Spinal cord (tissue), 10 donors: ENCODE measurements around the gene IQSEC1. TPM values are rescaled to one million over a fixed set of nuclear protein-coding genes. Genes with fewer than 3 reads are reported as not detected.

Experiments
- DNase-seq, 6 donors: peaks; one replicate each; pipeline versions ENCODE4 v3.0.0 to v3.0.0-alpha.2; 2013 to 2015; ENCODE audit warnings: low spot score in 6 of 6, low read depth in 4 of 6
- H3K27ac ChIP-seq: one replicate; pipeline ENCODE4 v1.5.1; 2013; ENCODE audit warnings: low read depth, low read length, control low read depth
- H3K27me3 ChIP-seq: one replicate; pipeline ENCODE4 v1.6.1; 2013; ENCODE audit warnings: low read length; ENCODE audit not compliant: control insufficient read depth, insufficient read depth
- H3K36me3 ChIP-seq: one replicate; pipeline ENCODE4 v1.6.1; 2013; ENCODE audit warnings: low read length; ENCODE audit not compliant: control insufficient read depth, insufficient read depth
- H3K4me1 ChIP-seq: one replicate; pipeline ENCODE4 v1.6.1; 2013; ENCODE audit warnings: low read length; ENCODE audit not compliant: control insufficient read depth, insufficient read depth
- H3K4me3 ChIP-seq: one replicate; pipeline ENCODE4 v1.5.1; 2013; ENCODE audit warnings: low read depth, low read length, control low read depth
- H3K9me3 ChIP-seq: one replicate; pipeline ENCODE4 v1.6.1; 2013; ENCODE audit warnings: low read length; ENCODE audit not compliant: control insufficient read depth, insufficient read depth
- WGBS: methylation state at CpG from one replicate; pipeline ENCODE4 v1.1.5; 2013; ENCODE audit warnings: missing lambda C conversion rate; ENCODE audit not compliant: insufficient coverage; 5-methylcytosine and 5-hydroxymethylcytosine counted together
- polyA plus RNA-seq, 2 donors: library from polyadenylated mRNA; unstranded; fragments of 120-200 nt; gene quantifications; one replicate each; pipeline ENCODE4 v1.2.1, GENCODE V29; 2013; ENCODE audit not compliant: insufficient read length in 2 of 2
- total RNA-seq, 2 donors: library from RNA; depleted of rRNA in 1 of 2; stranded (reverse); fragments of 120-200 nt in 1 of 2; fragments of >200 nt in 1 of 2; gene quantifications; one replicate each; pipeline versions ENCODE4 v1.2.3 to v1.2.4, GENCODE V29; 2013 to 2014
- donor health status: healthy.

IQSEC1 gene
- total and polyA plus RNA-seq, 4 donors, result 40.2 to 87.1 (median 63.6) TPM

DNA sequence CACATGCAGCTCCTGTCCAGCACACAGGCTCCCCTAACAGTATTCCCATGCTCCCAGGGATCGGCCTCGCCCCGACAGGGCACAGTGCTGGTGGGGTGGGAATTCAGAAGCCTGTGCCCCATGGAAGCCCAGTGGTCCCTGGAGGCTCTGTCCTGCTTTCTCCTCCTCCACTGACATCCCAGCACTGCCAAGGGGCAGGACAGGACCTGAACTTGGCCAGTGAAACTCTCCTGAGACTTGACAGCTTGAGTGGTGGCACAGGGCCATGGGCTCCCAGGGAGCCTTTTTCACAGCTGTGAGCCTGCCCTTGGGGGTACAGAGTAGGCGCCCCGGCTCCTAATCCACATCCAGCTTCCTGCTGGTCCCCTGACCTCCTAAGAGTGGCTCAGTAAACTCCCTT, 38.4 kb downstream of the IQSEC1 start:
- Histone ChIP-seq H3K27ac (no peak overlapping the region), H3K4me3 (no peak overlapping the region), H3K9me3 (no peaks in the 10 kb centered on the region), H3K27me3 (no peaks in the 10 kb centered on the region), H3K4me1 (peaks cover 35% of the 10 kb centered on the region), H3K36me3 (peaks cover 10% of the 10 kb centered on the region)
- no peak for DNase-seq
- WGBS, result 78% methylated on average over 5 of the region's 5 CpGs

DNA sequence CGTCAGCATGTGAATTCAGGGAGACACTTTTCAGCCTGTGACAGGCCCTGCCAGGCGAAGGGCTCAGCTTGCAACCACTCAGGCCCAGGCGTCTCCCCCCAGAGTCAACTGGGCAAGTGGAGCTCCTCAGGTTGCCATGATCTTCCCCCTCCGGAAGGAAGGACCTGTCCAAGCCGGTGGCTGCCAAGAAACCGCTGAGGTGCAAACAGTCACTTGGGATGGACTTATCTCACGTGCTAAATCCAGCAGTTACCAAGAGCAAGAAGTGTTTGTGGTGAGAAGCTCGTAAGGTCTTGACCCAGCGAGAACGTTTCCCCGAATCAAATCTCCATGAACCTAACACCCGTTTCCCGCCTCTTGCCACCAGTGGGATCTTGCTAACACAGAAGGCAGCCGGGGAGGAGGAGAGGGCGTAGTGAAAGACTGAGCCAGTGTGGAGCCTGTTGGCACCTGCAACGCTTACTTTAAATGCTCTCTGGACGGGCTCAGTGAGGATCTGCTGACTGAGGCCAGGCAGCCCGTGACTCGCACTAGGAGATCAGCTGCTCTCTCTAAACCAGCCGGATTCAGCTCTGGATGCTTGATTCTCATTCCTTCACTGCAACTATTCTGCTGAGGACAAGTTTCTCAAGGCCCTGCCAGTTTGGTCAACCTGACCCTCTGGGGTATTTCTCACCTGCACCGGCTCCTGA, 39.0 kb downstream of the IQSEC1 start:
- H3K27ac ChIP-seq, result no peak overlapping the region
- H3K9me3 ChIP-seq, result no peaks in the 10 kb centered on the region
- WGBS, result 70% methylated on average over 17 of the region's 21 CpGs
- peaks cover 29% of the 10 kb centered on the region for H3K4me1 ChIP-seq
- DNase-seq, result no peak
- H3K4me3 ChIP-seq, result no peak overlapping the region
- H3K27me3 ChIP-seq, result no peaks in the 10 kb centered on the region
- H3K36me3 ChIP-seq, result peaks cover 10% of the 10 kb centered on the region

DNA sequence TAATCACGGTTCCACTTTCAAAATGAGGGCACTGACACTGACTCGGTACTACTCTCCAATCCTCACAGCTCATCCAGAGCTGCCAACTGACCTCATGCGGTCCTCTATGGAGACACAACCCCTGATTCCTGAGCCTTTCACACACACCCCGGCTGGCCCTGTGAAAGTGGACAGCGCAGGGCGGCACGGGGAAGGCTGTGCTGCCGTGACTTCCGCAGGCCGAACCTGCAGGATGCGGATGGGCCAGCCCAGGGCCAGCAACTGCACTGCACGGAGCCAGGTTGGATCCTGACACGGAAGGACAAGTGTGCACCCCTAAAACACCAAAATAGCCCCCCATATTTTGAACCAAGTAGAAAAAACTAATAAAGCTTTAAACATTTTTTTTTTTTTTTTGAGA, 41.0 kb downstream of the IQSEC1 start:
- Histone ChIP-seq H3K4me3 (no peak overlapping the region), H3K27me3 (no peaks in the 10 kb centered on the region), H3K9me3 (no peaks in the 10 kb centered on the region), H3K36me3 (peaks cover 11% of the 10 kb centered on the region), H3K4me1 (peaks cover 24% of the 10 kb centered on the region), H3K27ac (no peak overlapping the region)
- DNase-seq, result no peak
- WGBS, result 87% methylated on average over 11 of the region's 13 CpGs

DNA sequence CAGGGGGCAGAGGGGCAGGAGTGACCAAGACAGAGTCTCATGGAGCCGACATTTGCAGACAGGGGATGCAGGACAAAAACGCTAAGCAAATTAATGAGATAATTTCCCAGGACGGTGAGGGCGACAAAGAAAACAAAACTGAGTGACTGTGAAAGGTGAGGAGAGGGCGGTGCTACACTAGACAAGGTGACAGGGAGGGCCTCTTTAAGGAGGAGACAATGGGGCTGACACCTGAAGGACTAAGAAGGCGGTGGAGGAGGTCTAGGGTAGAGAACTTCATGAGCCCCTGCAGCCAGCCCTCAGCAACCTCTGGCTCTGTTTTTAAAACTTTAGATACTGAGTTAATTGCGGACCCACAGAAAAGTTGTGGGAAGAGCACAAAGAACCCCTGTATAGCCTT, 41.6 kb downstream of the IQSEC1 start:
- H3K4me1 ChIP-seq, result peaks cover 24% of the 10 kb centered on the region
- DNase-seq, result no peak
- no peak overlapping the region for H3K27ac ChIP-seq
- peaks cover 15% of the 10 kb centered on the region for H3K36me3 ChIP-seq
- H3K9me3 ChIP-seq, result no peaks in the 10 kb centered on the region
- H3K27me3 ChIP-seq, result no peaks in the 10 kb centered on the region
- 87% methylated on average over 6 of the region's 7 CpGs for WGBS
- H3K4me3 ChIP-seq, result no peak overlapping the region

DNA sequence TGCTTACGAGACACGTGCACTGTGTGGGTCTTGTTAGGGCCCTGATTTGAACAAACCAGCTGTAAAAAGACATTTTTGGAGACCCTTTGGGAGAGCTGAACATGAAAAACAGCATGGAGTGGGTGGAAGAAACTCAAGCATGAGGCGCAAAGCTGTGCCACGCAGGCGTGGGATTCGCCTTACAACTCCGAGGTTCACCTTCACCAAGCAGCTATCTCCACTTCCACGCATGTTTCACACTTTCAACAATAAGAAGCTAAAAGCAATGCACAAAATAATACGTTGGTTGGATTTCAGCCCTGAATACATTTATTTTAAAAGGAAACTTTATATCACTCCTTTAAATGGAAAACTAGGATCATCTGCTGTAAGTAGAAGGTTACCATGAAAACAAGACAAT, 42.5 kb downstream of the IQSEC1 start:
- DNase-seq, result no peak
- Histone ChIP-seq H3K9me3 (no peaks in the 10 kb centered on the region), H3K4me1 (peaks cover 19% of the 10 kb centered on the region), H3K27me3 (no peaks in the 10 kb centered on the region), H3K36me3 (peaks cover 13% of the 10 kb centered on the region), H3K27ac (no peak overlapping the region), H3K4me3 (no peak overlapping the region)
- WGBS, result 70% methylated on average over 5 of the region's 9 CpGs

DNA sequence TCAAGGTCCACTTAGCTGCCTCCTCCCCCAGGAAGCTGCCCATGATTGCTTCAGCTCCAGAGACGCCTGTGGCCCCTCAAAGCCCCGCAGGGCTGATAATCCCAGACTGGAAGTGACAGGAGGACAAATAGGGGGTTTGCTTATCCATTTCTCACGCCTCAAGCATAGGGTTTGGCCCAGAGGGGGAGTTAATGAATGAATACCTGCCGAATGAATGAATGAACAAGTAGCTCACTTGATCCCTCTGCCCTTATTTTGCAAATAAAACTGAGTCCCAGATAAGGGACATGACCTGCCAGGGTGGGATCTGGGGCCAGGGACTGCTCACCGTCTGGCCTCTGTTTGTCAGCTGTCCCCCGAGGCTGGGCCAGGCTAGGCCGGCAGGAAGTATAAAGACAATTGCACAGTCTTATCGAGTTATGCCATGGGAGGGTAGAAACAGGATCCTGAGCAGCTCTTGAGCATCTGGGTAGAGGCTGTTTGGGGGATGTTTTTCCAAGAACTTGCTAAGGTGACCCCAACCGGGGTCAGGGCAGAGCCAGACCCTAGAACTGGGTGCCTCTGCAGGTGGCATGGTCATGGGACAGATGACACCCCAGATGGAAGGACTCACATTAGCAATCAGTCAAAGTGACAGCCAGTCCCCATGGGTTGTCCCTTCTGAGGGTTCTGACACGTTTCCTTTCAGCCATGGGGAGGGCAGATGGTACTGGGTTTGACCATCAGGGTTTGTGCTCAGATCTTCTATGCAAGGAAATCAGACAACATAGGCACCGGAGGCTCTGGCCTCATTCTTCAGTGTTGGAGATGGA, 45.0 kb downstream of the IQSEC1 start:
- Histone ChIP-seq H3K4me3 (no peak overlapping the region), H3K27ac (no peak overlapping the region), H3K36me3 (peaks cover 15% of the 10 kb centered on the region), H3K9me3 (no peaks in the 10 kb centered on the region), H3K27me3 (no peaks in the 10 kb centered on the region), H3K4me1 (peaks cover 8% of the 10 kb centered on the region)
- no peak for DNase-seq
- WGBS, result 69% methylated on average over 9 of the region's 11 CpGs

DNA sequence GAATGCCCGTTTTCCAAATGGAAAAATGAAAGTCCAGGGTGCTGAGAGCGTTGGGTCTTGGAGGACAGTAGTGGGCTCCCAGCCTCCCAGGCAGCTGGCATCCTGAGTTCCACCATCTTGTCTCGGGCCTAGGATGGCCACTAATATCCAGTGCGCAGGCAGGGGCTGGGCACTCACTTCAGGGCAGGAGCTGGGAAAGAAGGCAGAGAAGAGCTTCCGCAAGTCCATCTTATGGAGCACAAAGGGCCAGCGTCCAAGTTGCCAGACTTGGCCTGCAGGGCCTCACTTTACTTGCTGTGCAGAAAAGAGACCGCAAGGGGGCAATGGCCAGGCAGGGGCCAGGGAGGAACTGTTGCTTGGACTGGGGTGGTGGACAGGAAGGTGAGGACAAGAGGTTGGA, 46.1 kb downstream of the IQSEC1 start:
- DNase-seq, result no peak
- 87% methylated on average over 7 of the region's 7 CpGs for WGBS
- Histone ChIP-seq H3K9me3 (no peaks in the 10 kb centered on the region), H3K27me3 (no peaks in the 10 kb centered on the region), H3K4me1 (peaks cover 19% of the 10 kb centered on the region), H3K4me3 (no peak overlapping the region), H3K36me3 (peaks cover 23% of the 10 kb centered on the region), H3K27ac (no peak overlapping the region)

DNA sequence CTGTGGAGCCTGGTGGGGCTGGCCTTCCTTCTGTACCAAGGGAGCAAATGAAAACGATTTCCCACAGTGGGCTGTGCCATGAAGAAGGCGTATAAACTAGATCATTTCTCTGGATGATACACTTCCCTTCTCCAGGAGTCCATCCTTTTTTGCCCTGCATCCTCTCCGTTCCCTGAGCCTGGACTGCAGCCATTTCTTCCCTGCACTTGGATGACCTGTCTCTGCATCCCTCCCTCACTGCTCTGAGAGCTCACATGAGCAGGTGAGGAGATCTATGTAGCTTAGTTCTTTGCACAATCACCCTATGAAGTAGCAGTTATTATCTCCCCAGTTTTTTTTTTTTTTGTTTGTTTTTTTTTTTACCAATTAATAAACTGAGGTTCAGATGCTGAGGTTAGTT, 46.7 kb downstream of the IQSEC1 start:
- Histone ChIP-seq H3K27ac (no peak overlapping the region), H3K9me3 (no peaks in the 10 kb centered on the region), H3K4me1 (peaks cover 25% of the 10 kb centered on the region), H3K36me3 (peaks cover 27% of the 10 kb centered on the region), H3K27me3 (no peaks in the 10 kb centered on the region), H3K4me3 (no peak overlapping the region)
- no peak for DNase-seq
- WGBS, result 94% methylated on average over 3 of the region's 3 CpGs

DNA sequence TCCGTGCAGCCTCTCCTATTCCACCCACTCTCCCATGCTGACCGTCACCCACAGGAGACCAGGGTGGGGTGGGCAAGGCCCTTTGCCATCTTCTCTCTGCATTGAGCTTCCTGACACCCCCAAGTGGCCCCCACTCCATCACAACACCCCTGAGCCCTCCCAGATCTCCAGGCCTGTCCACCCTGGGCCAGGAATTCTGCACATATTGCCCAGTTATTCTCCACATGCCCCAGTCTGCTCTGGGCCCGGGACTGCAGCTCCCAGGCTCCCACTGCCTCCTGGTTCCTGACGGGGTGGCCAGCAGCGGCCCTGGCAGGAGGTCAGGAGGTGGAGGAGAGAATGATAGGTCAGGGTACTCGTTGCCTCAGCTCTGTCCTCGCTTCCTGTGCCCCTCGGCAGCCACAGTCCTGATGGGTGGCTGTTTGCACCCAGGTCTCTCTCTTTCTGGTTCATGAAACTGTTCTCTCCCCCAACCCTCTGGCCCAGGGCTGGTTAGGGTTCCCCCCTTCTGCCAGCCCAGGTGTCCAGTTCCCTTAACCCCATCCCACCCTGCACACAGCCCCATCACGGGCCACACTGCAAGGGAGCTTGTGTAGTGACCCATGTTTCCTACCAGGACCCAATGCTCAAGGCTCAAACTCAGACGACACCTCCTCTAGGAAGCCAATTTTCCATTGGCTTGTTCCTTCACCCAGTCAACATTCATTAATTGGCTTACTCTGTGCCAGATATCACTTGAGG, 47.3 kb downstream of the IQSEC1 start:
- H3K36me3 ChIP-seq, result peaks cover 27% of the 10 kb centered on the region
- no peak overlapping the region for H3K27ac ChIP-seq
- no peak overlapping the region for H3K4me3 ChIP-seq
- H3K27me3 ChIP-seq, result no peaks in the 10 kb centered on the region
- 93% methylated on average over 6 of the region's 10 CpGs for WGBS
- no peak for DNase-seq
- H3K4me1 ChIP-seq, result peaks cover 28% of the 10 kb centered on the region
- H3K9me3 ChIP-seq, result no peaks in the 10 kb centered on the region
